Activated CD4-positive, alpha-beta T cell treated with anti-CD3 and anti-CD28 coated beads for 48 hours (primary cell): ENCODE measurements around the gene CNIH1.

ENCODE experiments used
- DNase-seq: peaks from one replicate; pipeline ENCODE4 v3.0.0-alpha.2; 2020

Gene CNIH1

GRCh38 chr14:54377501-54377900 is 63.7 kb downstream of the CNIH1 start:
- no peak for DNase-seq

- no peak for DNase-seq
These were observed 66.9 kb downstream of the CNIH1 start for GRCh38 chr14:54374117-54374884.
